ENCODE results near the gene HEG1.
A peak's percentile ranks its signal among the peaks of the same experiment; 100 is the strongest.

HEG1 gene

DNA sequence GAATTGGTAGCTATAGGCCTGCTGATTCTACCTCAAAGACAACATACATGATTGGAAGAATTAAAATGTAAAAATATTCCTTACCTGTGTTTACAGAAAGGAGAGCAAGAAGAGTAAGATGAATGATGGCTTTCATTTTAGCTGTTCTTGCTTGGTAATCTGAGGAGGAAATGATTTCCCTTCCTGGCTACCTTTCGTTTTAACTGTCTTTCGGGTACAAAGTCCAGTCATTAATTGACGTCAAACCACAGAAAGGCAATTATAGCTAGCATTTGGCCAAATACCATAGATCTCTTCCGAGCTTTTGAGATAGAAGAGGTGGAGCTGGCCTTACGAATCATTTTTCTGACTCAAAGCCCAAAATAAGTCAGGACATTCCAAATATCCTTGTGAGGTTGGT, 121.2 kb downstream of the HEG1 start, which contains the start of gene MUC13:
Gene MUC13, minus strand, starts transcription at position 175 of the 400 bp plus-strand sequence. Its CDS starts 39 bp downstream, at position 136.
- no peak within 1 kb of the TSS for H3K4me2 ChIP-seq
- no peaks in the 10 kb centered on the region for H4K20me1 ChIP-seq (ENCODE audit: insufficient read depth)
- H3K79me2 ChIP-seq (ENCODE audit: insufficient read depth, low read depth): no peaks in the 10 kb centered on the region
- no peaks in the 10 kb centered on the region for H3K4me1 ChIP-seq (ENCODE audit: low read depth, poor library complexity, severe bottlenecking)
- TF ChIP-seq, protein P1, sequence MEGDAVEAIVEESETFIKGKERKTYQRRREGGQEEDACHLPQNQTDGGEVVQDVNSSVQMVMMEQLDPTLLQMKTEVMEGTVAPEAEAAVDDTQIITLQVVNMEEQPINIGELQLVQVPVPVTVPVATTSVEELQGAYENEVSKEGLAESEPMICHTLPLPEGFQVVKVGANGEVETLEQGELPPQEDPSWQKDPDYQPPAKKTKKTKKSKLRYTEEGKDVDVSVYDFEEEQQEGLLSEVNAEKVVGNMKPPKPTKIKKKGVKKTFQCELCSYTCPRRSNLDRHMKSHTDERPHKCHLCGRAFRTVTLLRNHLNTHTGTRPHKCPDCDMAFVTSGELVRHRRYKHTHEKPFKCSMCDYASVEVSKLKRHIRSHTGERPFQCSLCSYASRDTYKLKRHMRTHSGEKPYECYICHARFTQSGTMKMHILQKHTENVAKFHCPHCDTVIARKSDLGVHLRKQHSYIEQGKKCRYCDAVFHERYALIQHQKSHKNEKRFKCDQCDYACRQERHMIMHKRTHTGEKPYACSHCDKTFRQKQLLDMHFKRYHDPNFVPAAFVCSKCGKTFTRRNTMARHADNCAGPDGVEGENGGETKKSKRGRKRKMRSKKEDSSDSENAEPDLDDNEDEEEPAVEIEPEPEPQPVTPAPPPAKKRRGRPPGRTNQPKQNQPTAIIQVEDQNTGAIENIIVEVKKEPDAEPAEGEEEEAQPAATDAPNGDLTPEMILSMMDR (conservative IDR thresholded peaks at IDR 0.05; ENCODE audit: low read depth, low read length): no peak
- H2AFZ ChIP-seq (ENCODE audit: low read depth): no peak within 1 kb of the TSS
- no peak within 1 kb of the TSS for H3K4me3 ChIP-seq (IDR thresholded peaks at IDR 0.05; ENCODE audit: insufficient read depth, low read depth, low read length)
- no peak within 1 kb of the TSS for H3K27ac ChIP-seq
- H3K9ac ChIP-seq: no peak within 1 kb of the TSS
- H3K27me3 ChIP-seq (ENCODE audit: insufficient read depth, low read depth): peaks cover 9% of the 10 kb centered on the region
- H3K36me3 ChIP-seq (ENCODE audit: insufficient read depth): no peaks in the 10 kb centered on the region

DNA sequence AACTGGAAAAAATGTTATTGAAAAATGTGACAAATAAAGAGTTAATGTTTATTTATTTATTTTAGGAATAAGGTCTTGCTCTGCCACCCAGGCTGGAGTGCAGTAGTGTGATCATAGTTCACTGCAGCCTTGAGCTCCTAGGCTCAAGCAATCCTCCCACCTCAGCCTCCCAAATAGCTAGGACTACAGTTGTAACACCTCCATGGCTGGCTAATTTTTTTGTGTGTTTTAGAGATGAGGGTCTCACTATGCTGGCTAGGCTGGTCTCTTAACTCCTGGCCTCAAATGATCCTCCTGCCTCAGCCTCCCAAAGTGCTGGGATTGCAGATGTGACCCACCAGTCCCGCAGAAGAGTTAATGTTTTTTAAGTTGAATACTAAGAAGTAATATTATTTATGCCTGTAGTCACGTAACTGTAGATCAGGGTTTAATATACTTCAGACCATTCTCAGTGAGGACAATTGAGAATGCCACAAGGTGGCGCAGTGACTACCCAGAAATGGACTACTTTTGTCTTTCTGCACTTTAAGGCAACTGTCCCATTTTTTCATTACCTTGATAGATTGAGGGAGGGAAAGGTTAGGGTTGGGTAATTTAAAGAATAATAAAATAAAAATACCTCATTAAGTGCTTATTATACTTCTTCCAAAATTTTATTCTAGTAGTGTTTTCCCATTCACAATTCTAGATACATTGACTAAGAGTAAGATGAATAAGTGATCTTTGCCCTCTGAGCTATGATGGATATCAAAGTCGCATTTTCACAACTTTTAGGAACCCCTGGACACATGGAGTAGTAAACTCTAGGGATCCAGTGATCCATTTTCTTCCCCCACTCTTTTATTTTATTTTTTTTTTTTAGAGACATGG, 127.2 kb downstream of the HEG1 start:
- Histone ChIP-seq H3K79me2 (ENCODE audit: insufficient read depth, low read depth) (no peaks in the 10 kb centered on the region), H3K36me3 (ENCODE audit: insufficient read depth) (no peaks in the 10 kb centered on the region), H3K27ac (no peak overlapping the region), H3K4me1 (ENCODE audit: low read depth, poor library complexity, severe bottlenecking) (peaks cover 24% of the 10 kb centered on the region), H3K4me3 (IDR thresholded peaks at IDR 0.05; ENCODE audit: insufficient read depth, low read depth, low read length) (no peak overlapping the region), H3K4me2 (peak overlapping the region; percentile 27), H4K20me1 (ENCODE audit: insufficient read depth) (no peaks in the 10 kb centered on the region), H3K9ac (no peak overlapping the region), H3K27me3 (ENCODE audit: insufficient read depth, low read depth) (peaks cover 55% of the 10 kb centered on the region), H2AFZ (ENCODE audit: low read depth) (no peak overlapping the region)
- TF ChIP-seq, protein P1 (conservative IDR thresholded peaks at IDR 0.05; ENCODE audit: low read depth, low read length): peak; percentile 87

DNA sequence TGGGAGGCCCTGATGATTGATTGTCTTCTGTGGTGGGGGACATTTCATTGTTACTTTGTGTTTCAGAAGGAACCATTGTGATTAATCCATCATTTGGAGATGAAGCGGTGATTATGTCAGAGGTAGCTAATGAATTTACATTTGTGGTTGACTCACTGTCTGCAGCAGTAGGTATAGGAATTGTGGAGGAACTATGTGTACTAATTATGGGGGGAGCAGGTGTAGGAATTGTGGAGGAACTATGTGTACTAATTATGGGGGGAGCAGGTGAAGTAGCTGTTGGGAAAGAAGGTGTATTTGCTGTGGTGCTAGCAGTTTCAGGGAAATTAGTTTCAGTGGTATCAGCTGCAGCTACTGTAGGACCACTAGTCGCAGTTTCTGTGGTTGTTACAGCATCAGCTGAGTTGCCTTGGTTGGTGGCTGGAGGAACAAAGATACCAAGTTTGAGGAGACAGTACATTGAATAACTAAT, 128.2 kb downstream of the HEG1 start:
- Histone ChIP-seq H4K20me1 (ENCODE audit: insufficient read depth) (no peaks in the 10 kb centered on the region), H3K4me3 (IDR thresholded peaks at IDR 0.05; ENCODE audit: insufficient read depth, low read depth, low read length) (no peak overlapping the region), H2AFZ (ENCODE audit: low read depth) (no peak overlapping the region), H3K4me1 (ENCODE audit: low read depth, poor library complexity, severe bottlenecking) (peaks cover 24% of the 10 kb centered on the region), H3K4me2 (peak overlapping the region; percentile 27; the same call in 1 of the 2 replicates), H3K79me2 (ENCODE audit: insufficient read depth, low read depth) (no peaks in the 10 kb centered on the region), H3K27me3 (ENCODE audit: insufficient read depth, low read depth) (peaks cover 62% of the 10 kb centered on the region), H3K9ac (no peak overlapping the region), H3K36me3 (ENCODE audit: insufficient read depth) (no peaks in the 10 kb centered on the region), H3K27ac (no peak overlapping the region)
- TF ChIP-seq, protein P1 (conservative IDR thresholded peaks at IDR 0.05; ENCODE audit: low read depth, low read length): no peak

DNA sequence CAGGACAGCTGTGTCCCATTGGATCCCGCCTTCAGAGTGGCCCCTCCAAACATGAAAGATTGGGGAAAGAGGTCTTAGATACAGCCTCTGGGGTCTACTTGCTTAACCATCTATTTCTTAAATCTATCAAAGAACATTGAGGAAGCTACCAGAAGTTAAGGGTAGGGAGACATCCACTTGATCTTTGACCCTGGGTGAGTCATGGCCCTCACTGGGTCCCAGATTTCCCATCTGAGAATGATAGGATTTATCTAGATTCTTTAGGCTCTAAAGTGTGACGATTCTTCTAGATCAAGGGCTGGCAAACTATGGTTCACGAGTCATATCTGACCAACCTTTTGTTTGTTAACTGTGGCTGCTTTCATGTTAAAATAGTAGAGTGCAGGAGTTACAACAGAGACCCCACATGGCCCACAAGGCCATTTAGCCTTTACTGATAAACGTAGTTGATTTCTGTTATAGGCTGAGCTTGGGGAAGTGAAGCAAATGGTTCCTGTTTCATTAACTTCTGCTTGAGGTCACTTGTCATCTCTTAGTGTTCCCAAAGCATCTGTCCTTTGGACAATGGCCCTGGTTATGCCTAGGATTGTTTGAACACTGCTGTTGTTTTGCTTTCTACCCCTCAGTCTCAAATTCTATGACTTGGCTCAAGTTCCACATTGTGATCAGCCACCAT, 129.2 kb downstream of the HEG1 start:
- Histone ChIP-seq H3K9ac (no peak overlapping the region), H3K36me3 (ENCODE audit: insufficient read depth) (no peaks in the 10 kb centered on the region), H3K27ac (no peak overlapping the region), H2AFZ (ENCODE audit: low read depth) (no peak overlapping the region), H4K20me1 (ENCODE audit: insufficient read depth) (no peaks in the 10 kb centered on the region), H3K4me1 (ENCODE audit: low read depth, poor library complexity, severe bottlenecking) (peaks cover 24% of the 10 kb centered on the region), H3K27me3 (ENCODE audit: insufficient read depth, low read depth) (peaks cover 62% of the 10 kb centered on the region), H3K79me2 (ENCODE audit: insufficient read depth, low read depth) (no peaks in the 10 kb centered on the region), H3K4me3 (IDR thresholded peaks at IDR 0.05; ENCODE audit: insufficient read depth, low read depth, low read length) (no peak overlapping the region), H3K4me2 (no peak overlapping the region)
- TF ChIP-seq, protein P1 (conservative IDR thresholded peaks at IDR 0.05; ENCODE audit: low read depth, low read length): no peak

Data from KMS-11 (cell line).